SK-N-SH (cell line): Measurements from ENCODE around the gene GRIPAP1. TPM values are rescaled to one million over a fixed set of nuclear protein-coding genes. Genes with fewer than 3 reads are reported as not detected.

Experiments
- CTCF ChIA-PET: fragments of 300-600, 350-600 bp; formaldehyde crosslinking; extraction: SDS; loops from one replicate; lab custom pipeline; 2021; lab: Yijun Ruan, JAX
- POLR2A ChIA-PET: fragments of 350-600 bp; sonication (Branson Sonifier 250); formaldehyde crosslinking; extraction: SDS; loops from one replicate; lab custom pipeline; 2020; ENCODE audit warnings: antibody characterized with exemption, inconsistent platforms; lab: Yijun Ruan, JAX
- DNase-seq: peaks from one replicate; pipeline ENCODE4 v3.0.0; 2012
- H2AFZ ChIP-seq: fragments of 200-600 bp; sonication (generic); 2 replicates; pipeline ENCODE4 v1.8.1; 2016; ENCODE audit warnings: antibody characterized with exemption, mild to moderate bottlenecking, low read depth
- H3F3A ChIP-seq: fragments of 200-600 bp; sonication (generic); replicated peaks from 2 replicates; pipeline ENCODE3; 2016; ENCODE audit warnings: antibody characterized with exemption, mild to moderate bottlenecking; ENCODE audit not compliant: insufficient read depth
- H3K27ac ChIP-seq, 2 experiments: fragments of 200-500 bp in 1 of 2; fragments of 200-600 bp in 1 of 2; sonication (Bioruptor generic) in 1 of 2; sonication (generic), shearing (Covaris generic) in 1 of 2; 2 replicates each; pipeline versions ENCODE4 v1.5.1 to v1.6.1; 2014 to 2016; ENCODE audit warnings: low read depth in 2 of 2, inconsistent platforms in 1 of 2, low read length in 1 of 2, mild to moderate bottlenecking in 1 of 2, mixed read lengths in 1 of 2
- H3K27me3 ChIP-seq: fragments of 200-600 bp; sonication (generic), shearing (Covaris generic); 2 replicates; pipeline ENCODE4 v1.6.1; 2016; ENCODE audit warnings: mixed run types; ENCODE audit not compliant: insufficient read depth
- H3K36me3 ChIP-seq, 2 experiments: fragments of 200-500 bp in 1 of 2; fragments of 200-600 bp in 1 of 2; sonication (Bioruptor generic) in 1 of 2; sonication (generic) in 1 of 2; replicated peaks in 1 of 2; 2 replicates each; pipeline versions ENCODE3 to v1.5.1; 2014 to 2016; ENCODE audit warnings: low read length in 1 of 2, mild to moderate bottlenecking in 1 of 2; ENCODE audit not compliant: insufficient read depth in 2 of 2, control insufficient read depth in 1 of 2
- H3K4me1 ChIP-seq, 2 experiments: fragments of 200-500 bp in 1 of 2; fragments of 200-600 bp in 1 of 2; sonication (Bioruptor generic) in 1 of 2; sonication (generic), shearing (Covaris generic) in 1 of 2; 2 replicates each; pipeline versions ENCODE4 v1.5.1 to v1.6.1; 2014 to 2016; ENCODE audit warnings: low read depth in 1 of 2, low read length in 1 of 2, mixed run types in 1 of 2; ENCODE audit not compliant: insufficient read depth in 2 of 2, control insufficient read depth in 1 of 2
- H3K4me2 ChIP-seq: fragments of 200-600 bp; sonication (generic), shearing (Covaris generic); 2 replicates; pipeline ENCODE4 v1.6.1; 2017; ENCODE audit warnings: mixed run types
- H3K4me3 ChIP-seq, 2 experiments: fragments of 200-500 bp in 1 of 2; fragments of 200-600 bp in 1 of 2; sonication (Bioruptor generic) in 1 of 2; sonication (generic), shearing (Covaris generic) in 1 of 2; 2 replicates each; pipeline versions ENCODE4 v1.5.1 to v1.8.1; 2014 to 2016; ENCODE audit warnings: low read depth in 2 of 2, inconsistent platforms in 1 of 2, low read length in 1 of 2, mild to moderate bottlenecking in 1 of 2, mixed read lengths in 1 of 2, moderate library complexity in 1 of 2
- H3K79me2 ChIP-seq: fragments of 200-600 bp; sonication (generic); 2 replicates; pipeline ENCODE4 v1.8.1; 2017; ENCODE audit warnings: mild to moderate bottlenecking; ENCODE audit not compliant: insufficient read depth
- H3K9ac ChIP-seq: fragments of 200-600 bp; sonication (generic); 2 replicates; pipeline ENCODE4 v1.6.1; 2017; ENCODE audit warnings: mixed run types
- H3K9me2 ChIP-seq: fragments of 200-600 bp; sonication (generic); 2 replicates; pipeline ENCODE4 v1.6.1; 2017; ENCODE audit warnings: mixed run types
- H3K9me3 ChIP-seq: fragments of 200-600 bp; sonication (generic); 2 replicates; pipeline ENCODE4 v1.6.1; 2017; ENCODE audit warnings: mixed run types, mild to moderate bottlenecking, moderate library complexity
- H4K20me1 ChIP-seq: fragments of 200-600 bp; sonication (generic); 2 replicates; pipeline ENCODE4 v1.6.1; 2017; ENCODE audit warnings: mild to moderate bottlenecking, mixed run types; ENCODE audit not compliant: insufficient read depth
- FOSL2 ChIP-seq: IDR thresholded peaks from 2 replicates; pipeline ENCODE4 v1.4.0; 2012; ENCODE audit warnings: low read depth, mild to moderate bottlenecking, moderate library complexity, borderline replicate concordance
- FOXJ3 ChIP-seq: sonication (generic); formaldehyde crosslinking; IDR thresholded peaks from 2 replicates; pipeline ENCODE4 v1.5.1; 2020; ENCODE audit warnings: mild to moderate bottlenecking, missing genetic modification reagents
- GABPA ChIP-seq: IDR thresholded peaks from 2 replicates; pipeline ENCODE4 v1.4.0; 2012; ENCODE audit warnings: low read depth, mild to moderate bottlenecking
- NFIC ChIP-seq: IDR thresholded peaks from 2 replicates; pipeline ENCODE4 v1.4.0; 2012; ENCODE audit warnings: borderline replicate concordance
- RCOR1 ChIP-seq: fragments of 150-350 bp; IDR thresholded peaks from 2 replicates; pipeline ENCODE4 v1.6.1; 2017; ENCODE audit warnings: antibody characterized with exemption, low read length
- RFX5 ChIP-seq: IDR thresholded peaks from 2 replicates; pipeline ENCODE4 v1.6.1; 2012; ENCODE audit warnings: mild to moderate bottlenecking, improper control_type of control experiment, low read length
- TEAD4 ChIP-seq: IDR thresholded peaks from 2 replicates; pipeline ENCODE4 v1.4.0; 2012; ENCODE audit warnings: mild to moderate bottlenecking, borderline replicate concordance; ENCODE audit not compliant: insufficient read depth
- YY1 ChIP-seq: IDR thresholded peaks from 2 replicates; pipeline ENCODE4 v1.4.0; 2012; ENCODE audit warnings: low read depth, mild to moderate bottlenecking
- WGBS: methylation state at CpG from one replicate; pipeline ENCODE4 v1.1.6; 2017; ENCODE audit warnings: low lambda C conversion rate; 5-methylcytosine and 5-hydroxymethylcytosine counted together
- polyA plus RNA-seq, 3 experiments: library from polyadenylated mRNA; depleted of rRNA; stranded (reverse); fragments of >200 nt; gene quantifications; 2 replicates each; pipeline ENCODE4 v1.2.3, GENCODE V29; 2012
- TF ChIP-seq, protein P1 (sequence below): fragments of 150-350 bp; IDR thresholded peaks from 2 replicates; pipeline ENCODE4 v1.6.1; 2016; ENCODE audit warnings: mild to moderate bottlenecking, low read depth, low read length
- TF ChIP-seq, protein P2 (sequence below): fragments of 200-600 bp; sonication (generic); IDR thresholded peaks from 2 replicates; pipeline ENCODE4 v1.6.1; 2017; ENCODE audit warnings: antibody characterized with exemption, mild to moderate bottlenecking, moderate library complexity
- TF ChIP-seq, protein P3 (sequence below): IDR thresholded peaks from 2 replicates; pipeline ENCODE4 v1.6.1; 2012; ENCODE audit warnings: mild to moderate bottlenecking, low read depth, low read length, moderate library complexity
- TF ChIP-seq, protein P4 (sequence below): IDR thresholded peaks from 2 replicates; pipeline ENCODE4 v1.4.0; 2012; ENCODE audit warnings: low read depth

GRIPAP1 gene
- polyA plus RNA-seq, 1 of the 3 experiments (the other 2 are of a cell fraction), result 63.6 TPM

DNA sequence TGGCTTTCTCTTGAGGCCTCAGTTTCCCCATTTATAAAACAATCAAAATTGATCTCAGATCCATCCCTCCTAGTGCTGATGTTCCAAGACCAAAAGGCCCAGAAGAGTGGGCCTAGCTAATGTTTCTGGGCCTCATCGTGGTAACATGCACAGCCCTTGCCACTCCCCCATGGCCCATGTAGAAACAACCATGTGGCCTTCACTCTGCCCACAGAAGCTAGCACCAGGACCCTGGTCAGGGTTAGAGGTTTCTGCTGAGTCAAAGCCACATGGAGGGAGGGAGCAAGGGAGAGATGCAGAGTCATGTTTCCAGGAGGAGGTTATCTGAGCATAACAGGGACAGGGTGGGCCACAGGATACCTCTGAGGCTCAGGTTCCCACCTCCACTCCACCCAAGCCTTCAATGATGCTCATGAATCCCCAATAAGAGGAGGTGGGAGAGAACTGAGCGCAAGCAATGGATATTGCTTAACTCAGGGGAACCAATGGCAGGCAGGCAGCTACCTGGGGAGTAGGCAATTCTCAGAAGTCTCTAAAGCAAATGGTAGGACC lies 61.6 kb downstream of the GRIPAP1 start:
- Histone ChIP-seq H3K27ac (no peak overlapping the region), H3F3A (no peaks in the 10 kb centered on the region), H3K4me3 (no peak overlapping the region), H3K9me2 (no peaks in the 10 kb centered on the region), H3K9me3 (no peaks in the 10 kb centered on the region), H3K4me1 (no peaks in the 10 kb centered on the region; a peak in 1 of 4 replicates), H3K27me3 (no peaks in the 10 kb centered on the region), H4K20me1 (peaks cover 93% of the 10 kb centered on the region), H3K9ac (no peak overlapping the region), H3K36me3 (peaks cover 9 to 41% of the 10 kb centered on the region in 2 experiments), H3K79me2 (peaks cover 67% of the 10 kb centered on the region), H2AFZ (no peak overlapping the region), H3K4me2 (no peak overlapping the region)
- WGBS, result 100% methylated on average over 1 of the region's 2 CpGs
- TF ChIP-seq, protein P1, sequence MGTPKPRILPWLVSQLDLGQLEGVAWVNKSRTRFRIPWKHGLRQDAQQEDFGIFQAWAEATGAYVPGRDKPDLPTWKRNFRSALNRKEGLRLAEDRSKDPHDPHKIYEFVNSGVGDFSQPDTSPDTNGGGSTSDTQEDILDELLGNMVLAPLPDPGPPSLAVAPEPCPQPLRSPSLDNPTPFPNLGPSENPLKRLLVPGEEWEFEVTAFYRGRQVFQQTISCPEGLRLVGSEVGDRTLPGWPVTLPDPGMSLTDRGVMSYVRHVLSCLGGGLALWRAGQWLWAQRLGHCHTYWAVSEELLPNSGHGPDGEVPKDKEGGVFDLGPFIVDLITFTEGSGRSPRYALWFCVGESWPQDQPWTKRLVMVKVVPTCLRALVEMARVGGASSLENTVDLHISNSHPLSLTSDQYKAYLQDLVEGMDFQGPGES, result no peak
- TF ChIP-seq FOSL2 (no peak), RCOR1 (no peak)
- TF ChIP-seq, protein P2, sequence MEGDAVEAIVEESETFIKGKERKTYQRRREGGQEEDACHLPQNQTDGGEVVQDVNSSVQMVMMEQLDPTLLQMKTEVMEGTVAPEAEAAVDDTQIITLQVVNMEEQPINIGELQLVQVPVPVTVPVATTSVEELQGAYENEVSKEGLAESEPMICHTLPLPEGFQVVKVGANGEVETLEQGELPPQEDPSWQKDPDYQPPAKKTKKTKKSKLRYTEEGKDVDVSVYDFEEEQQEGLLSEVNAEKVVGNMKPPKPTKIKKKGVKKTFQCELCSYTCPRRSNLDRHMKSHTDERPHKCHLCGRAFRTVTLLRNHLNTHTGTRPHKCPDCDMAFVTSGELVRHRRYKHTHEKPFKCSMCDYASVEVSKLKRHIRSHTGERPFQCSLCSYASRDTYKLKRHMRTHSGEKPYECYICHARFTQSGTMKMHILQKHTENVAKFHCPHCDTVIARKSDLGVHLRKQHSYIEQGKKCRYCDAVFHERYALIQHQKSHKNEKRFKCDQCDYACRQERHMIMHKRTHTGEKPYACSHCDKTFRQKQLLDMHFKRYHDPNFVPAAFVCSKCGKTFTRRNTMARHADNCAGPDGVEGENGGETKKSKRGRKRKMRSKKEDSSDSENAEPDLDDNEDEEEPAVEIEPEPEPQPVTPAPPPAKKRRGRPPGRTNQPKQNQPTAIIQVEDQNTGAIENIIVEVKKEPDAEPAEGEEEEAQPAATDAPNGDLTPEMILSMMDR, result no peak
- CTCF ChIA-PET, result interaction anchor here (0.6 to 3.5 kb wide), 2 partner anchors 13 to 46 kb away, joined by 3 to 10 read pairs; no protein-coding TSS in a partner anchor
- no peak for DNase-seq
- POLR2A ChIA-PET, result no interaction called here

DNA sequence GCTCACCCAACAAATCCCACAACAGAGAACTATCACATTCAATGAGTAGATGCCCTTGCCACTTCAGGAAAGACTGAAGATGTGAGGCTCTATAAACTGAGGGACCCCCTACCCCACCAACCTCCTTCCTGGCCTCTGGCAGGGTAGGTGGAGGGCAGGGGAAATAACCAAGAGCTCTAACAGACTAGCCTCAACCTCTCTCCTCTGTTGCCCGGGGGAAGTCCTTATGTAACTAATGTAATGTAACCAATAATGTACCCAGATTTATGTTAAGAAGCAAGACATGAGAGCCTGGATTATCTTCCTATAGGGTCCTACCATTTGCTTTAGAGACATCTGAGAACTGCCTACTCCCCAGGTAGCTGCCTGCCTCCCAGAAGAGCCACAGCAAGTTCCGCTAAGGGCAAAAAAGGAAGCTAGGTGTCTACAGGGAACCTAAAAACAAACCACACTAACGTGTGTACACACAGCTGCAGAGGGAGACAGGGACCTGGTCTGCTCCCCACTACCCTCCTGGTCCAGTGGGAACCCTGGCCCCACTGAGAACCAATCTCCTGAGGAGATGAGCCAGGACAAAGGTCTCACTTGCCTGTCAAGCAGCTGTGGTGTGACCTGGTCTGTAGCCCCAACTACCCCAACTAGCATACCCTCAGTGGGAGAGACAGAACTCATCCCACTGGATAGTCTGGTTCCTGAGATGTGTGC lies 62.4 kb downstream of the GRIPAP1 start:
- Histone ChIP-seq H3K79me2 (peaks cover 59% of the 10 kb centered on the region), H3F3A (no peaks in the 10 kb centered on the region), H3K4me3 (no peak overlapping the region), H3K9ac (no peak overlapping the region), H3K36me3 (peaks cover 9 to 45% of the 10 kb centered on the region in 2 experiments), H3K9me2 (no peaks in the 10 kb centered on the region), H3K4me2 (no peak overlapping the region), H2AFZ (no peak overlapping the region), H3K4me1 (no peaks in the 10 kb centered on the region; a peak in 1 of 4 replicates), H3K9me3 (no peaks in the 10 kb centered on the region), H3K27me3 (no peaks in the 10 kb centered on the region), H4K20me1 (peaks cover 85% of the 10 kb centered on the region), H3K27ac (no peak overlapping the region)
- POLR2A ChIA-PET, result no interaction called here
- TF ChIP-seq FOXJ3 (CRISPR knock-in tag), result no peak
- no peak for TF ChIP-seq GABPA
- TF ChIP-seq YY1, result no peak
- TF ChIP-seq TEAD4, result no peak
- TF ChIP-seq, protein P3, sequence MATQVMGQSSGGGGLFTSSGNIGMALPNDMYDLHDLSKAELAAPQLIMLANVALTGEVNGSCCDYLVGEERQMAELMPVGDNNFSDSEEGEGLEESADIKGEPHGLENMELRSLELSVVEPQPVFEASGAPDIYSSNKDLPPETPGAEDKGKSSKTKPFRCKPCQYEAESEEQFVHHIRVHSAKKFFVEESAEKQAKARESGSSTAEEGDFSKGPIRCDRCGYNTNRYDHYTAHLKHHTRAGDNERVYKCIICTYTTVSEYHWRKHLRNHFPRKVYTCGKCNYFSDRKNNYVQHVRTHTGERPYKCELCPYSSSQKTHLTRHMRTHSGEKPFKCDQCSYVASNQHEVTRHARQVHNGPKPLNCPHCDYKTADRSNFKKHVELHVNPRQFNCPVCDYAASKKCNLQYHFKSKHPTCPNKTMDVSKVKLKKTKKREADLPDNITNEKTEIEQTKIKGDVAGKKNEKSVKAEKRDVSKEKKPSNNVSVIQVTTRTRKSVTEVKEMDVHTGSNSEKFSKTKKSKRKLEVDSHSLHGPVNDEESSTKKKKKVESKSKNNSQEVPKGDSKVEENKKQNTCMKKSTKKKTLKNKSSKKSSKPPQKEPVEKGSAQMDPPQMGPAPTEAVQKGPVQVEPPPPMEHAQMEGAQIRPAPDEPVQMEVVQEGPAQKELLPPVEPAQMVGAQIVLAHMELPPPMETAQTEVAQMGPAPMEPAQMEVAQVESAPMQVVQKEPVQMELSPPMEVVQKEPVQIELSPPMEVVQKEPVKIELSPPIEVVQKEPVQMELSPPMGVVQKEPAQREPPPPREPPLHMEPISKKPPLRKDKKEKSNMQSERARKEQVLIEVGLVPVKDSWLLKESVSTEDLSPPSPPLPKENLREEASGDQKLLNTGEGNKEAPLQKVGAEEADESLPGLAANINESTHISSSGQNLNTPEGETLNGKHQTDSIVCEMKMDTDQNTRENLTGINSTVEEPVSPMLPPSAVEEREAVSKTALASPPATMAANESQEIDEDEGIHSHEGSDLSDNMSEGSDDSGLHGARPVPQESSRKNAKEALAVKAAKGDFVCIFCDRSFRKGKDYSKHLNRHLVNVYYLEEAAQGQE, result no peak
- TF ChIP-seq, protein P2, result no peak
- TF ChIP-seq, protein P1, result no peak
- no peak for TF ChIP-seq RFX5
- TF ChIP-seq NFIC, result no peak
- TF ChIP-seq, protein P4, sequence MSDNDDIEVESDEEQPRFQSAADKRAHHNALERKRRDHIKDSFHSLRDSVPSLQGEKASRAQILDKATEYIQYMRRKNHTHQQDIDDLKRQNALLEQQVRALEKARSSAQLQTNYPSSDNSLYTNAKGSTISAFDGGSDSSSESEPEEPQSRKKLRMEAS, result no peak
- CTCF ChIA-PET, result interaction anchor here (3.5 kb wide), 1 partner anchor 12 kb away, joined by 10 read pairs; no protein-coding TSS in a partner anchor
- DNase-seq, result no peak
- 100% methylated on average over 3 of the region's 3 CpGs for WGBS
